Colonic mucosa (tissue), 4 donors: Measurements from ENCODE around the gene NAALAD2. TPM values are rescaled to one million over a fixed set of nuclear protein-coding genes. Genes with fewer than 3 reads are reported as not detected.

Experiments used
- DNase-seq: peaks from one replicate; pipeline ENCODE4 v3.0.0-alpha.2; 2020
- H3K27ac ChIP-seq: fragments of 200-600 bp; one replicate; pipeline ENCODE4 v1.8.0; 2021
- H3K27me3 ChIP-seq: fragments of 200-600 bp; one replicate; pipeline ENCODE4 v1.8.0; 2021
- H3K36me3 ChIP-seq: fragments of 200-600 bp; one replicate; pipeline ENCODE4 v1.8.0; 2021
- H3K4me1 ChIP-seq: fragments of 200-600 bp; one replicate; pipeline ENCODE4 v1.8.0; 2021; ENCODE audit warnings: mild to moderate bottlenecking
- H3K4me3 ChIP-seq: fragments of 200-600 bp; one replicate; pipeline ENCODE4 v1.8.0; 2021
- H3K9ac ChIP-seq, 2 donors: one replicate each; pipeline ENCODE4 v1.7.0; 2013; ENCODE audit warnings: control low read depth in 2 of 2, low read depth in 2 of 2, low read length in 2 of 2
- H3K9me3 ChIP-seq: fragments of 200-600 bp; one replicate; pipeline ENCODE4 v1.8.0; 2021
- CTCF ChIP-seq: fragments of 200-600 bp; IDR thresholded peaks from one replicate; pipeline ENCODE4 v1.8.0; 2022; ENCODE audit warnings: antibody characterized with exemption, mild to moderate bottlenecking
- intact Hi-C: fragments of 100-400 bp; cut with DNase I; formaldehyde crosslinking; loops from one replicate; pipeline ENCODE4 v1.14.1; 2022
- total RNA-seq, 2 donors: library from RNA; stranded (reverse); fragmentation: NEBNext Ultra II Directional in 1 of 2; extraction: Animal tissue kit (Norgen Biotek cat#: 25700) in 1 of 2; gene quantifications; one replicate each; pipeline ENCODE4 v1.2.1, GENCODE V29; 2021
- donor health status: healthy.
- donor health status: DM: no; HTN: no; CAD: no.
- donor health status: DM: no; HTN: no; CAD: no.

NAALAD2 gene
- total RNA-seq, 2 donors from 2014 or later, result 0.25 to 0.61 TPM

GRCh38 chr11:90120191-90120590, 14.3 kb upstream of the NAALAD2 start:
- Histone ChIP-seq H3K36me3 (no peaks in the 10 kb centered on the region), H3K9ac (no peak overlapping the region), H3K4me1 (no peaks in the 10 kb centered on the region), H3K9me3 (no peaks in the 10 kb centered on the region), H3K27me3 (no peaks in the 10 kb centered on the region), H3K4me3 (no peak overlapping the region), H3K27ac (no peak overlapping the region)
- TF ChIP-seq CTCF, result no peak
- no peak for DNase-seq
- intact Hi-C loops, result no loop called here

GRCh38 chr11:90124371-90124770, 10.1 kb upstream of the NAALAD2 start:
- no peaks in the 10 kb centered on the region for H3K9me3 ChIP-seq
- no peak overlapping the region for H3K4me3 ChIP-seq
- intact Hi-C loops, result no loop called here
- H3K9ac ChIP-seq, result no peak overlapping the region
- H3K4me1 ChIP-seq, result no peaks in the 10 kb centered on the region
- H3K27ac ChIP-seq, result no peak overlapping the region
- H3K27me3 ChIP-seq, result no peaks in the 10 kb centered on the region
- no peak for DNase-seq
- H3K36me3 ChIP-seq, result no peaks in the 10 kb centered on the region
- no peak for TF ChIP-seq CTCF

DNA sequence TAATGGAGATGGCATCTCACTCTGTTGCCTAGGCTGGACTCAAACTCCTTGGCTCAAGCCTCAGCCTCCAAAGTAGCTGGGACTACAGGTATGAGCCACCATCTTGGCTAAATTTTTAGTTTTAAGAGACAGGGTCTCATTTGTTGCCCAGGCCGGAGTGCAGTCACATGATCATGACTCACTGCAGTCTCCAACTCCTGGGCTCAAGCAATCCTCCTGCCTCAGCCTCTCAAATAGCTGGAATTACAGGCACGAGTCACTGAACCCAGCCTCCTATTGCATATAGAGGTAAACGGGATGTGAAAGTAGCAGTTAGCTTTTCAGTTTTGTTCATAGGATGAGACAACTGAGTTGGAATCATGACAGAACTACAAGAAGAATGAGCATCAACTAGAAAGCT, 9.5 kb upstream of the NAALAD2 start:
- no peak for TF ChIP-seq CTCF
- Histone ChIP-seq H3K4me1 (no peaks in the 10 kb centered on the region), H3K36me3 (no peaks in the 10 kb centered on the region), H3K27me3 (no peaks in the 10 kb centered on the region), H3K4me3 (no peak overlapping the region), H3K9me3 (no peaks in the 10 kb centered on the region), H3K9ac (no peak overlapping the region), H3K27ac (no peak overlapping the region)
- intact Hi-C loops, result no loop called here
- DNase-seq, result no peak

DNA sequence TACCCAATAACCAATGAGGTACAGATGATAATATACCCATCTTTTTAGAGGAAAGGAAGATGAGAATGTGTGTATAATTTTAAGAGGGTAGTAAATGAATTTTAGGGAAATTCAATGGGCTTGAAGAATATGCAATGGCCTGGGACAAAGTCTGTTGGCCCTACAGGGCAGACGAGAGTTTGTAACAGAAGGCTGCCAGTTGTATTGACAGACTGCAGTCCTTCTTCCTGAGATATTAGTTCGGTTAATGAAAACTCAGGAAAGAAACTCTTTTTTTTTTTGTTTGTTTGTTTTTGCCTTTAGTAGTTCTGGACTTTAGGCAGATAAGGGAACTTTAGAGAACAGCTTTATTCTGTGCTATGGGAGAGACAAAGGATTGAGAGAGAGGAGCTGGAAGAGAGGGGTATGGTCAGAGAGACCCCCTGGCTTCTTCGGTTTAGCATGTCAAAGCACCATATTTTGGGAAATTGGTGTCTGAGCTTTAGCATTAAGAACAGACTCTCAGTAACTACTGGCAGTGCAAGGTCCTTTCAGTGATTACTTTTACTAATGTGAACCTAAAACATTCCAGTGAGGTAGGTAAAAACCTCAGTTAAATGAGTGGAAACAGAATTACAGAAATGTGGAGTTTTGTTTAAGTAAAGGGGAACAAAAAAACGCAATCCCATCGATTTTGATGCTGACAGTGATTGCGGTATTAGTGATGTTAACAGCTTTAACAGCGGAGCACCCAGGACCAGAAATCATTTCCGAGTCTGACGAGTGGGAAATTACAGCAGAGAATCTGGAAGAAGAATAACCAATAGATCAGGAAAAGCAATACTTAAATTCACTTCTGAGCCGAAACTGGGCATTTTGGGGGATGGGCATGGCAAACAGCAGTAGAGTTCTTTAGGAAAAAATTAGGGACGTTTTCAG, 644 bp upstream of the NAALAD2 start:
- DNase-seq, result no peak
- Histone ChIP-seq H3K9me3 (no peaks in the 10 kb centered on the region), H3K36me3 (no peaks in the 10 kb centered on the region), H3K4me1 (no peaks in the 10 kb centered on the region), H3K27ac (no peak overlapping the region), H3K4me3 (peak overlapping the region; percentile 20), H3K9ac (peak overlapping the region in 1 of 2 donors; percentile 29), H3K27me3 (no peaks in the 10 kb centered on the region)
- TF ChIP-seq CTCF, result no peak
- intact Hi-C loops, result no loop called here

DNA sequence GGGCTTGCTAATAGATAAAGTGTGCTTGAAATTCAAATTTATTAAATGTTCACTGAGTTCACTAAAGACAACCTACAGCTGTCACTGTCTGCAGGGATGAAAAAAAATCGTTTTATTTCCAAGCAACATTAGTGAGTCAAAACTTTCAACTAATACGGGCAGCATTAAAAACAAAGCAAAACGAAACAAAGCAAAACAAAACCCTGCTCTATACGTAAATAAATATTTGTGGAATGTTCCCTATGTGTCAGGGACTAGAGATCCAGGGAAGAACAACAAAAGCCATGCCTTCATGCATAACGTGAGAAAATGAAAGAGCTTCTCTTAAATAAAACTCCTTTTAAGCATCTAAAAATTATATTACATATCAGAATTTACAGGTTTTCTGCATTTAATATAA, 553 bp downstream of the NAALAD2 start:
- Histone ChIP-seq H3K27ac (no peak overlapping the region), H3K4me3 (peak overlapping the region; percentile 20), H3K4me1 (no peaks in the 10 kb centered on the region), H3K36me3 (no peaks in the 10 kb centered on the region), H3K9me3 (no peaks in the 10 kb centered on the region), H3K9ac (no peak overlapping the region), H3K27me3 (no peaks in the 10 kb centered on the region)
- no peak for TF ChIP-seq CTCF
- intact Hi-C loops, result no loop called here
- DNase-seq, result no peak
